ENCODE results near the gene ZDHHC11.
"Not testable (repeated sequence)": the region's sequence is repeated elsewhere in the genome, so short reads cannot be mapped to it uniquely, and the experiment has no call there.

ZDHHC11 gene

DNA sequence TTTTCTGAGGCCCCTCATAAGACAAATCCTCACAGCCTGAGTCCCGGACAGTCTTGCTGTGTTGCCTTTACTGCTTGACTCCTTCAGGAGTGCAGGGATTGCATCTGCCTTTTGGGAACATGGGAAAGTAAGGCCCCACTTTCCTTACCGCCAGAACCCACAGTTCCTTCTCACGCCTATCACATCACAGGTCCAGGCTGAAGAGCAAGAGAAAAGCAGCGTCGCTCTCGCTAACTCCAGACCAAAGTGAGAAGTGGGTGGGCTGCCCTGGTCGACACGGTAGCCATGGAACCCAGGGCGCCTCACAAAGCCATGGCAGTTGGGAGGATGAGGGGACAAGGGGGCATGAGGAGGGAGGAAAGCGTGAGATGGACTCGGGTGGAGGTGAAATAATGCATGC, 7.9 kb upstream of the ZDHHC11 start:
- DNase-seq (ENCODE audit: low spot score): no peak

DNA sequence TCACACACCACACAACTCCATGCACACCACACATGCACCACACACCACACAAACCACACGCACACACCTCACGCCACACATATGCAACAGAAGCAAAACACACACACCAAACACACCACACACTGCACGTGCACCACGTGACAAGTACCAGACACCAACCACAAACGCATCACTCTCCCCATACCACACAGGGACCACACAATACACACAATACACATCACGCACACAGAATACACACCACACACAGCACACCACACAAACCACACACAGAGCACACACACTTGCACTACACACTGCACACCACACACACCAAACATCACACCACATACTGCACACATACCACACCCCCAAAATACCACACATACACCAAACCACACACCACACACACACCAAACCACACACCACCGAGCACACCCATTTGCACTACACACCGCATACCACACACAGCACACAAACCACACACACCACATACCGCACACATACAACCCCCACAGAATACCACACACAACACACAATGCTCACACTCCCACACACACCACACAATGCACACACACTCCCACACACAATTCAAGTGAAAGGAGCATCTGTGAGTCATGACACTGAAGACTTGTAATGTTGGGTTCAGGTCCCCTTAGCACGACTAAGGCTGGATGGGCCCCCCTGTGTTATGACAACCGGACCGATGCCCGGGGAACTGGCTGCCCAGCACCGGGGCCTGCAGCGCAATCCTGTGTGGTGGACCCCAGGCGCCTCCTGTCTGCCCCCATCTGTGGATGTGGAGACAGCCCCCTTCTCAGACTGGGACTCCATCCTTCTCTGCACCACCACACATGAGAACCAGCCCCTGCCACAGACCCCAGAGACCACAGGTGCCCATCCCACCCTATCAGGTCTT, 6.0 kb upstream of the ZDHHC11 start:
- no peak for DNase-seq (ENCODE audit: low spot score)

GRCh38 chr5:855771-856530, 5.2 kb upstream of the ZDHHC11 start:
- DNase-seq (ENCODE audit: low spot score): no peak

DNA sequence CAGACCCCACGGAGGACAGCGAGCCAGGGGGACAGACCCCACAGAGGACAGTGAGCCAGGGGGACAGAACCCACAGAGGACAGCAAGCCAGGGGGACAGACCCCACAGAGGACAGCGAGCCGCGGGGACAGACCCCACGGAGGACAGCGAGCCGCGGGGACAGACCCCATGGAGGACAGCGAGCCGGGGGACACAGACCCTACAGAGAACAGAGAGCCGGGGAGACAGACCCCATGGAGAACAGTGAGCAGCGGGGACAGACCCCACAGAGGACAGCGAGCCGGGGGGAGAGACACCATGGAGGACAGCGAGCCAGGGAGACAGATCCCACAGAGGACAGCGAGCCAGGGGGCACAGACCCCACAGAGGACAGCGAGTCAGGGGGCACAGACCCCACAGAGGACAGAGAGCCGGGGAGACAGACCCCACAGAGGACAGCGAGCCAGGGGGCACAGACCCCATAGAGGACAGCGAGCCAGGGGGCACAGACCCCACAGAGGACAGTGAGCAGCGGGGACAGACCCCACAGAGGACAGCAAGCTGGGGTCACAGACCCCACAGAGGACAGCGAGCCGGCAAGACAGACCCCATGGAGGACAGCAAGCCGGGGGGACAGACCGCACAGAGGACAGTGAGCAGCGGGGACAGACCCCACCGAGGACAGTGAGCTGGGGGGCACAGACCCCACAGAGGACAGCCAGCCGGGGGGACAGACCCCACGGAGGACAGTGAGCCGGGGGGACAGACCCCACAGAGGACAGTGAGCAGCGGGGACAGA, 4.4 kb upstream of the ZDHHC11 start:
- no peak for DNase-seq (ENCODE audit: low spot score)

DNA sequence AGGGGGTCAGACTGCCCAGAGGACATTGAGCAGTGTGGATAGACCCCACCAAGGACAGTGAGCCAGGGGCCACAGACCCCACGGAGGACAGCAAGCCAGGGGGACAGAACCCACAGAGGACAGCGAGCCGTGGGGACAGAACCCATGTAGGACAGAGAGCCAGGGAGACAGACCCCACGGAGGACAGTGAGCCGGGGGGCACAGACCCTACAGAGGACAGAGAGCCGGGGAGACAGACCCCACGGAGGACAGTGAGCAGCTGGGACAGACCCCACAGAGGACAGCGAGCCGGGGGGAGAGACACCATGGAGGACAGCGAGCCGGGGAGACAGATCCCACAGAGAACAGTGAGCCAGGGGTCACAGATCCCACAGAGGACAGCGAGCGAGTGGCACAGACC, 3.4 kb upstream of the ZDHHC11 start:
- DNase-seq (ENCODE audit: low spot score): no peak

GRCh38 chr5:853416-854090, 2.8 kb upstream of the ZDHHC11 start:
- not testable (repeated sequence) for DNase-seq (ENCODE audit: low spot score)

DNA sequence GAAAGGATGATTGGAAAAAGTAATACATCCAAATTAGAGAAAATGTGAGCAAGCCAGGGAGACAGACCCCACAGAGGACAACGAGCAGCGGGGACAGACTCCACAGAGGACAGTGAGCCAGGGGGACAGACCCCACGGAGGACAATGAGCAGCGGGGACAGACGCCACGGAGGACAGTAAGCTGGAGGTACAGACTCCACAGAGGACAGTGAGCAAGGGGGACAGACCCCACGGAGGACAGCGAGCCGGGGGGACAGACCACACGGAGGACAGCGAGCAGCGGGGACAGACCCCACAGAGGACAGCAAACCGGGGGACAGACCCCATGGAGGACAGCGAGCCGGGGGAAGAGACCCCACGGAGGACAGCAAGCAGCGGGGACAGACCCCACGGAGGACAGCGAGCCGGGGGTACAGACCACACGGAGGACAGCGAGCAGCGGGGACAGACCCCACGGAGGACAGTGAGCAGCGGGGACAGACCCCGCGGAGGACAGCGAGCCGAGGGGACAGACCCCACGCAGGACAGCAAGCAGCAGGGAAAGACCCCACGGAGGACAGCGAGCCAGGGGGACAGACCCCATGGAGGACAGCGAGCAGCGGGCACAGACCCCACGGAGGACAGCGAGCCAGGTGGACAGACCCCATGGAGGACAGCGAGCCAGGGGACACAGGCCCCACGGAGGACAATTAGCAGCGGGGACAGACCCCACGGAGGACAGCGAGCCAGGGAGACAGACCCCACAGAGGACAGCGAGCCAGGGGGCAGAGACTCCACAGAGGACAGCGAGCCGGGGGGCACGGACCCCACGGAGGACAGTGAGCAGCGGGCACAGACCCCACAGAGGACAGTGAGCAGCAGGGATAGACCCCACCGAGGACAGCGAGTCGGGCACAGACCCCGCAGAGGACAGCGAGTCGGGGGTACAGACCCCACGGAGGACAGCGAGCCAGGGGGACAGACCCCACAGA, 1.9 kb upstream of the ZDHHC11 start:
- no peak for DNase-seq (ENCODE audit: low spot score)

DNA sequence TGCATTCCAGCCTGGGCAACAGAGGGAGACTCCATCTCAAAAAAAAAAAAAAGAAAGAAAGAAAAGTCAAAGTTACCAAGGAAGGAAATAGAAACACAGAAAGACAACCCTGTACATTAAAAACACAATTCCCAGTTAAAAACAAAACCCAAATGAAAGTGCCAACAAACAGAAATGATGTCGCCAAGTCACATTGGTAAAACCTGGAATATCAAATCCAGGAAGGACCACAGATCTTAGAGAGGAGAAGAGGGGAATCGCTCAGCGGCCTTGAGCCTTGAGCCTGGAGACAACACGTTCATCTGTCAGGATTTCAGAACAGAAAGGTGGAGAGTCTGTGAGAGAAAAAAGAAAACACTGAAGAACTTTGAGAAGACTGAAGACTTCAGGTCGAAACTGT, 1.2 kb upstream of the ZDHHC11 start:
- DNase-seq (ENCODE audit: low spot score): no peak

GRCh38 chr5:851553-851952, 767 bp upstream of the ZDHHC11 start:
- DNase-seq (ENCODE audit: low spot score): no peak

- no peak for DNase-seq (ENCODE audit: low spot score)
Observed at GRCh38 chr5:851076-851475, 290 bp upstream of the ZDHHC11 start.

- no peak for DNase-seq (ENCODE audit: low spot score)
Observed at GRCh38 chr5:849651-850301, 1.0 kb downstream of the ZDHHC11 start.

GRCh38 chr5:848671-849111, 2.1 kb downstream of the ZDHHC11 start:
- no peak for DNase-seq (ENCODE audit: low spot score)

DNA sequence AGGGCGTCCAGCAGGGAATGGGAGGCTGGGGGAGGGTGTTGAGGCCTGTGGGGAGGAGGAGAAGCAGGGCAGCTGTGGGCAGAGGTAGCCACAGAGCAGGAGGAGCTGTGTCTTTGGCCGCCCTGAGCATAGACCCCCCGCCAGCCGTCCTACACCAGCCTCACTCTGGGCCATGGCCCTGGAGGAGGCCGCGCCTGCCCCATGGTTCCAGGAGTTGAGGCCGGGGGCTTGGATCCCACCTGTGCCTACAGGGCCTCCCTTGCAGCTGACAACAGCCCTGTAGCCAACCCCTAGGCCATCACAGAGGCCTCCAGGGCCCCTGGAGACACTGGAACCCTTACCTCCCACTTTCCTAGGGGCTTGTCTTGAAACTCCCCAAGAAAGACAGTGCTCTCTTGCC, 3.0 kb downstream of the ZDHHC11 start:
- DNase-seq (ENCODE audit: low spot score): not testable (repeated sequence)

DNA sequence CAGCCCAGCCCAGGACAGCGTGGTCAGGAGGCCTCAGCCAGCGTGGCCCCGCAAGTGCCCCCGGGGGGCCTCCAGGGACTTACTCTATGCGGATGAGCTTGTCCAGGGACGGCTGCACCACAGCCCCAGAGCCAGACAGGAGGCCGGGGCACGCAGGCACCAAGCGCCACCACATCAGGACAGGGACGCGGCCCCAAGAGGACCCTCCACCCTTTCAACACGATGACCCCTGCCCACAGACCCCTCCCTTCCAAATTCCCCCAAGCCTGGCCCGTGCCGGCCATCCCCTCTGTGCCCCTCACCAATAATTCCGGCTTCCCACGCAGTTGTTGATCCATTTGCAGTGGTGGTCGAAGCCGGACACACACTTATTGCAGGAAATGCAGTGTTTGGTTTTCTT, 3.6 kb downstream of the ZDHHC11 start:
- not testable (repeated sequence) for DNase-seq (ENCODE audit: low spot score)

GRCh38 chr5:846602-847091, 4.1 kb downstream of the ZDHHC11 start:
- not testable (repeated sequence) for DNase-seq (ENCODE audit: low spot score)

- not testable (repeated sequence) for DNase-seq (ENCODE audit: low spot score)
Observed at GRCh38 chr5:845676-846601, 4.8 kb downstream of the ZDHHC11 start.

DNA sequence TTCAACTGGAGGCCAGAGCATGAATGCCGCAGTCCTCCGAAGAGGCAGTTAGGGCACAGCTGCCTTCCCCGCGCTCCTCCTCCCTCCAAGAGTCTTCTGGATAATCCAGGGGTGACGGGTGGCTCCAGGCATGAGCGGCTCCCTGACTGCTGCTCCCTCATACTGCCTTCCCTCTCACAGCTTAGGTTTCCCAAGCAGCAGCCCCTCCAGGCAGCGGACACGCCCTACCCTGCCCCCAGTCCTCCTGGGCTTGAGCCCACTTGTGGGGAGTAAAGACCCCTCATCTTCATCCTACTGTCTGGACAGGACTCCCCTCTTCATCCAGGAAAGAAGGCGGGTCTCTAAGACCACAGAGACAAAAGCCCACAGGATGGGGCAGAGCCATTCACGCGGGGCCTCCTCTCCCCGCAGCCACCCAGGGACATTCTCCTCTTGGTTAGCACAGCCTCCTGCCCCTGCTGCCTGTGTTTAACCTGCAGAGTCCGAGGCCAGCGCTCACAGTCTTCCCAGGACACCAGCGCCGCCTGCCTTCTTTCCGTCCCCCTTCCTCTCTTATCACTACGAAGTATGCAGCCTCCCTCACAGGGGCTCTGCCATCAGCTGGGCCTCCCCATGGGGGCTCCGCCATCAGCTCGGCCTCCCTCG, 5.6 kb downstream of the ZDHHC11 start:
- not testable (repeated sequence) for DNase-seq (ENCODE audit: low spot score)

- not testable (repeated sequence) for DNase-seq (ENCODE audit: low spot score)
Observed at GRCh38 chr5:844426-844825, 6.4 kb downstream of the ZDHHC11 start.

All from D341Med (cell line).